Thymus (tissue), 11 donors: ENCODE data around the gene CCDC77. TPM values are rescaled to one million over a fixed set of nuclear protein-coding genes. Genes with fewer than 3 reads are reported as not detected.
A peak's percentile ranks its signal among the peaks of the same experiment; 100 is the strongest.

Experiments used
- DNase-seq, 9 donors: peaks; one replicate each; pipeline ENCODE4 v3.0.0-alpha.2; 2013; ENCODE audit warnings: low spot score in 9 of 9, low read depth in 6 of 9, missing footprints in 1 of 9
- H3K27ac ChIP-seq, 2 donors: one replicate each; pipeline ENCODE4 v1.5.1; 2013; ENCODE audit warnings: control low read depth in 1 of 2, low read depth in 1 of 2, low read length in 1 of 2, mild to moderate bottlenecking in 1 of 2, moderate library complexity in 1 of 2
- H3K27me3 ChIP-seq, 2 donors: one replicate each; pipeline ENCODE4 v1.5.1; 2013; ENCODE audit warnings: low read length in 1 of 2; ENCODE audit not compliant: control insufficient read depth in 2 of 2, insufficient read depth in 1 of 2
- H3K36me3 ChIP-seq, 2 donors: one replicate each; pipeline ENCODE4 v1.5.1; 2013; ENCODE audit warnings: low read length in 1 of 2, mild to moderate bottlenecking in 1 of 2, moderate library complexity in 1 of 2; ENCODE audit not compliant: control insufficient read depth in 2 of 2, insufficient read depth in 2 of 2
- H3K4me1 ChIP-seq, 2 donors: one replicate each; pipeline ENCODE4 v1.5.1; 2013; ENCODE audit warnings: low read length in 2 of 2; ENCODE audit not compliant: control insufficient read depth in 2 of 2, insufficient read depth in 2 of 2
- H3K4me3 ChIP-seq, 2 donors: one replicate each; pipeline ENCODE4 v1.5.1; 2013; ENCODE audit warnings: low read length in 2 of 2, control low read depth in 1 of 2, mild to moderate bottlenecking in 1 of 2
- H3K9me3 ChIP-seq, 2 donors: one replicate each; pipeline ENCODE4 v1.5.1; 2013; ENCODE audit warnings: low read length in 1 of 2, mild to moderate bottlenecking in 1 of 2; ENCODE audit not compliant: control insufficient read depth in 2 of 2, insufficient read depth in 1 of 2
- WGBS: extraction: QIAGEN DNeasy Blood & Tissue Kit; methylation state at CpG from one replicate; pipeline ENCODE4 v1.1.7; 2013; 5-methylcytosine and 5-hydroxymethylcytosine counted together
- polyA plus RNA-seq: library from polyadenylated mRNA; stranded (reverse); fragments of 200-250 nt; gene quantifications from one replicate; pipeline ENCODE4 v1.2.3, GENCODE V29; 2013
- total RNA-seq: library from RNA; stranded (reverse); fragments of 120-200 nt; gene quantifications from one replicate; pipeline ENCODE4 v1.2.4, GENCODE V29; 2013
- donor health status: healthy.

The CCDC77 gene
- total and polyA plus RNA-seq, 2 donors = 12.2 to 17.9 TPM

- H3K27ac ChIP-seq = no peak within 1 kb of the TSS
- 5% methylated on average over 82 of the region's 82 CpGs for WGBS
- H3K4me1 ChIP-seq = peaks cover 4 to 10% of the 10 kb centered on the region in 2 donors
- H3K36me3 ChIP-seq = no peaks in the 10 kb centered on the region
- peak within 1 kb of the TSS; percentile 27 to 62 for H3K4me3 ChIP-seq
- peaks cover 50 to 81% of the 10 kb centered on the region in 2 donors for H3K27me3 ChIP-seq
- peak in 3 of 9 donors; percentile 8 to 25 (median 8) for DNase-seq
- H3K9me3 ChIP-seq = peaks cover 0 to 3% of the 10 kb centered on the region in 2 donors
Observed at GRCh38 chr12:459430-460258, 58.2 kb downstream of the CCDC77 start, which contains the start of gene B4GALNT3. Gene B4GALNT3 (plus strand): TSS chr12:459939. CDS start chr12:460377, 438 bp downstream.

- peak in 3 of 9 donors; percentile 11 to 32 (median 13) for DNase-seq
- H3K27me3 ChIP-seq = peaks cover 52 to 83% of the 10 kb centered on the region in 2 donors
- peaks cover 4 to 10% of the 10 kb centered on the region in 2 donors for H3K4me1 ChIP-seq
- H3K9me3 ChIP-seq = peaks cover 0 to 3% of the 10 kb centered on the region in 2 donors
- no peak overlapping the region for H3K27ac ChIP-seq
- no peaks in the 10 kb centered on the region for H3K36me3 ChIP-seq
- H3K4me3 ChIP-seq = peak overlapping the region in 1 of 2 donors; percentile 62
- 5% methylated on average over 109 of the region's 109 CpGs for WGBS
Observed at GRCh38 chr12:460261-461230, 59.1 kb downstream of the CCDC77 start.

- H3K27ac ChIP-seq = no peak overlapping the region
- no peak for DNase-seq
- peaks cover 4 to 10% of the 10 kb centered on the region in 2 donors for H3K4me1 ChIP-seq
- H3K36me3 ChIP-seq = no peaks in the 10 kb centered on the region
- peaks cover 0 to 3% of the 10 kb centered on the region in 2 donors for H3K9me3 ChIP-seq
- peaks cover 54 to 85% of the 10 kb centered on the region in 2 donors for H3K27me3 ChIP-seq
- no peak overlapping the region for H3K4me3 ChIP-seq
- 81% methylated on average over 13 of the region's 13 CpGs for WGBS
Observed at GRCh38 chr12:461425-461824, 60.0 kb downstream of the CCDC77 start.

GRCh38 chr12:462936-463705 is 61.7 kb downstream of the CCDC77 start:
- Histone ChIP-seq H3K27ac (no peak overlapping the region), H3K36me3 (no peaks in the 10 kb centered on the region), H3K4me3 (no peak overlapping the region), H3K27me3 (peaks cover 49 to 72% of the 10 kb centered on the region in 2 donors), H3K9me3 (peaks cover 0 to 3% of the 10 kb centered on the region in 2 donors), H3K4me1 (peaks cover 4 to 10% of the 10 kb centered on the region in 2 donors)
- WGBS = 87% methylated on average over 6 of the region's 6 CpGs
- DNase-seq = no peak

GRCh38 chr12:464484-465267 is 63.2 kb downstream of the CCDC77 start:
- Histone ChIP-seq H3K36me3 (no peaks in the 10 kb centered on the region), H3K4me3 (no peak overlapping the region), H3K27ac (no peak overlapping the region), H3K4me1 (peaks cover 0 to 3% of the 10 kb centered on the region in 2 donors), H3K9me3 (no peaks in the 10 kb centered on the region), H3K27me3 (peaks cover 33 to 56% of the 10 kb centered on the region in 2 donors)
- DNase-seq = no peak
- 78% methylated on average over 16 of the region's 16 CpGs for WGBS

GRCh38 chr12:466039-466438 is 64.6 kb downstream of the CCDC77 start:
- Histone ChIP-seq H3K9me3 (no peaks in the 10 kb centered on the region), H3K27me3 (peaks cover 24 to 47% of the 10 kb centered on the region in 2 donors), H3K36me3 (no peaks in the 10 kb centered on the region), H3K27ac (peak overlapping the region in 1 of 2 donors; percentile 4), H3K4me1 (no peaks in the 10 kb centered on the region), H3K4me3 (no peak overlapping the region)
- WGBS = 92% methylated on average over 8 of the region's 8 CpGs
- DNase-seq = no peak

- Histone ChIP-seq H3K4me3 (no peak overlapping the region), H3K4me1 (no peaks in the 10 kb centered on the region), H3K27ac (no peak overlapping the region), H3K36me3 (no peaks in the 10 kb centered on the region), H3K9me3 (no peaks in the 10 kb centered on the region), H3K27me3 (peaks cover 17 to 40% of the 10 kb centered on the region in 2 donors)
- 55% methylated on average over 5 of the region's 5 CpGs for WGBS
- DNase-seq = no peak
Observed at GRCh38 chr12:466762-467161, 65.3 kb downstream of the CCDC77 start.

- H3K4me1 ChIP-seq = no peaks in the 10 kb centered on the region
- WGBS = 95% methylated on average over 6 of the region's 6 CpGs
Observed at GRCh38 chr12:467591-467990, 66.1 kb downstream of the CCDC77 start.

More at GRCh38 chr12:467591-467990, 66.1 kb downstream of the CCDC77 start:
- peaks cover 10 to 31% of the 10 kb centered on the region in 2 donors for H3K27me3 ChIP-seq
- H3K9me3 ChIP-seq = no peaks in the 10 kb centered on the region
- H3K27ac ChIP-seq = no peak overlapping the region
- DNase-seq = no peak
- H3K4me3 ChIP-seq = no peak overlapping the region
- no peaks in the 10 kb centered on the region for H3K36me3 ChIP-seq
